Right renal pelvis (tissue), 4 donors: ENCODE data around the gene ASB7. TPM values are rescaled to one million over a fixed set of nuclear protein-coding genes. Genes with fewer than 3 reads are reported as not detected.
"Not testable (repeated sequence)": the region's sequence is repeated elsewhere in the genome, so short reads cannot be mapped to it uniquely, and the experiment has no call there.

ENCODE experiments used
- DNase-seq, 4 donors: peaks; one replicate each; pipeline ENCODE4 v3.0.0-alpha.2; 2013; ENCODE audit warnings: low read depth in 4 of 4, low spot score in 3 of 4, missing footprints in 1 of 4
- polyA plus RNA-seq, 4 donors: library from polyadenylated mRNA; unstranded; fragments of 120-200 nt; gene quantifications; one replicate each; pipeline ENCODE4 v1.2.1, GENCODE V29; 2013; ENCODE audit not compliant: insufficient read length in 4 of 4

ASB7 gene
- 10 to 100 TPM; 14.3 to 18.4 (median 17.9) TPM for polyA plus RNA-seq

- DNase-seq = peak; percentile 100
Observed at GRCh38 chr15:100602064-100602822, at the start of gene ASB7, which contains the start of gene LINS1. ASB7 (plus strand) TSS chr15:100602589; CDS start chr15:100612217, 9,628 bp downstream. LINS1 (minus strand) TSS chr15:100602184; CDS start chr15:100580842, 21,342 bp downstream.

DNA sequence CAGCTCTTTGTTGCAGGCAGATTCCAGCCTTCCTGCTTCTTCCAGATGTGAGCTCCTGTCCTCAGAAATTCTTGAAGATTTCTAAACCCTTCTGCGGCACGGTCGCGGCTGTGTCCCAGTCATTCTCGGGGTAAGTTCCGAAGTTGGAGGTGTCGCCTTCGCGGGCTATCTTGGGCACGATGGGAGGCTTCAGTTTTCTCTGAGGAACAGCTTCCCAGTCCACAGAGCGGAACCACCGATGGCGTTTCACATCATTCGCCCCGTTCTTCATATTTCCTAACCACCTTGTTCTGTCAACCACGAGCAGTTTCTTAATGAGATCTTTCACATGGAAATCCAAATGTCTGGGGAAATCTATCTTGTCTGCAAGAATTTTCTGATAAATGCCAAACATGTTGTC is 48.9 kb upstream of the ASB7 start:
- DNase-seq = no peak

- no peak for DNase-seq
Observed at GRCh38 chr15:100558771-100559254, 43.6 kb upstream of the ASB7 start.

GRCh38 chr15:100559330-100559729 is 43.1 kb upstream of the ASB7 start:
- DNase-seq = no peak

DNA sequence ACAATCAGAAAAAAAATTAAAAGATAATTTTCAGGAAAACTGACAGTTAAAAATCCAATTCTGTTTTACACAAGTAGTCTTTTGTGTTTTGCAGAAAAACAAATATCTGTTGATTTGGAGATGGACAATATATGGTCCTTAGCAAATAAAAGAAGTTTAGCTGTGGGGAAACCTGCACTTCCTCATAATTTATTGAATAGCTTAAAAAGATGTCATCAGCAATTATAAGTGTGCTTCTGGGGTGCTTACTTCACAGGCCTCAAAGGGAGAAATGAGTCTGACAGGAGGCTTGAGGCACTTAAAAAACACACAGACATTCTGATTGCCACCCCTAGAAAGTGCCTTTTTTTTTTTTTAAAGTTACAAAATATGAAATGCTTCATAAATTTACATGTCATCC is 42.1 kb upstream of the ASB7 start:
- DNase-seq = no peak

DNA sequence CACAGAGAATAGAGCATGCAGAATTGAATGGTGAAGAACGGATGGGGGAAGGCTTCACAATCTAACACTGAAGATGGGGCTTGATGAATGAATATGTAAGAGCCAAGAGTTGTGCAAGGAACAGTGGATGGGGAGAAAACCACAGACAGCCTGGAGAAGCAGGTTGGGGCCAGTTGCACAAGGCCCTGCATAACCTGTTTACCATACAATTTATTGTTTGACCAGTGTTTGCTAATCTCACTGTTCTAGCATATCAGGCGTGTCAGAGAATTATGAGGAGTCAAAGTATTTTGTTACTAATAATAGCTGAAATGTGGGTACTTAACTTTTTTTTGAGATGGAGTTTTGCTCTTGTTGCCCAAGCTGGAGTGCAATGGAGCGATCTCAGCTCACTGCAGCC is 36.8 kb upstream of the ASB7 start:
- DNase-seq = no peak

GRCh38 chr15:100566850-100567628 is 35.4 kb upstream of the ASB7 start:
- DNase-seq = no peak

GRCh38 chr15:100569391-100569790 is 33.0 kb upstream of the ASB7 start:
- DNase-seq = no peak

DNA sequence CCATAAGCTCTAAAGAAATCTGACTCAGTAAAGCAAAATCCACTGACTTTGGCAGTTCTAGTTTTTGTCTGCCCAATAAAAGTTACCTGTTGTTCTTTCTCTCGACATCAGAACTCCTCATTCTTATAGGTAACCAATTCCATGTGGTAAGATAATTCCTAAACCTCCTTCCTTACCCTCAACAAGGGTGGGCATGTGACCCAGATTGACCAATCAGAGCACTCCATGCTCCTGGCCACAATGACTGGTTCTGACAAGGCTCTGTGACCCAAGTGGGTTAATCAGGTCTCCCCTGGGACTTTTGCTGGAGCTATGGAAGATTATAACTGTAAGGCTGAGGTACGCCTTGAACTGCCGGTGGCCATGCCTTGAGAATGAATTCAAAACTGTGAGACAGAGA is 32.1 kb upstream of the ASB7 start:
- no peak for DNase-seq

GRCh38 chr15:100570735-100571313 is 31.6 kb upstream of the ASB7 start:
- DNase-seq = no peak

DNA sequence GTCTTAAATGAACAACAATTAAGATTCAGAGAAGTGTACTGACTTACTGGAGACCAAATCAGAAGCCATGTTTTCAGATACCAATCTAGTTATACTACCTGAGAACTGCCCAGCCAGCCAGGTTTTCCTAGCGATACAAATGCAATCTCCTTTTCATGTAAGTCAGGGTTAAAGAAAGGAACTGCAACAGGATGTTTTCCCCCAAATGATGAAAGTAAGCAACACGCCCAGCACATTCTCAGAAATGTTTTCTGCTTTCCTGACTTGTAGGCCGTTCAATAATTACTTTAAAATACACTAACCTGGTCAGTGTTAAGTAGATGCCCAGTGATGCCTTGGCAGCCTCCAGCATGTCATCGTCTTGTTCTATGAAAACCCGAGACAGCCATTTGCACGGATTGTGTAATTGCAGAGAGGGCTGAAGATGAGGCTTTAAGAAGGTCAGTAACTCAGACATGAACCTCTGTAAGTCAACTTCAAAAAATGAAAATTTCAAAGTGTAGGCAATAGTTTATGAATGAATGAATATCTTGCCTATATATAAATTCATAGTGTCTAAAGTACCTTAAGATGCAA is 30.7 kb upstream of the ASB7 start:
- no peak for DNase-seq

DNA sequence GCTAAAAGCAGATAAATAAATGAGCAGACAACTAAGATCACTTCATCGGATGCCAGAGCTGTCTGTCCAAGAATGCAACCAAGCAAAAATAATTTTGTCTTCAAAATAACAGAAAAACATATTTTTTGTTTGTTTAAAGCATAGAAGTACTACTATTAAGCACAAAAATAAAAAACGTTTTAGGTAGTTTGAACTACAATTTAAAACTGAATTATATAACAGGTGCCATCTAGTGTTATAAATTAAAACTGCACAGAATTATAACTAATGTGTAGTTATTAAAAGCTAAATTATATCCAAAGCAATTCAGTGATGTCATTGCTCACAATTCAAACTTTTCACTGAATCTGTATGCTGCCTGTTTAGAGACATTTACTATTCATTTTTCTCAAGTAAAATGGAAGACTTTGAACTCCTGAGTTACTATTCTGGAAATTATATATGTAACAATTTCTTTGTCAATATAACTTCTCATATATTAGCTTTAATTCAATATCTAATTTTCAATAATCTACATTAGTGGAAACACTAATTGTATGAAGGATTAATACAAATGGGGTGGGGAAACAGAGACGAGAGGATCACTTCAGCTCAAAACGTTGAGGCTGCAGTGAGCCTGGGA is 29.9 kb upstream of the ASB7 start:
- no peak for DNase-seq

GRCh38 chr15:100573526-100573925 is 28.9 kb upstream of the ASB7 start:
- no peak for DNase-seq

DNA sequence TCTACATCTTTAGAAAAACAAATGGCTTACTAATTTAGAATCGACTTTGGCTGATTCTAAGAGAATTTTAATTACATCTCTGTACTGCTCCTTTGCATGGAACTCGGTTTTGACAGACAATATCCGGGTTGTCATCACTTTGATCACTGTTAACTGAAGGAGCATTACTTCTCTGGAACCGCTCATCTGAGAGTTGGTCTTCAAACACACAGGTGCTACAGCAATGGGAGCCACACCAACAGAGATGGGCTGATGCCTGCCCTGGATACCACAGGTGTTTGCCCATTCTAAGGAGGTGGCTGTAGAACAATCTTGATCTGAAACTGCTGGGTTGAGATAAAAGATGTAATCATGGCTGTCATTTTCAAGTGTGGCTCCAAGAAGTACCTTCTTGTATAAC is 22.0 kb upstream of the ASB7 start:
- DNase-seq = no peak

DNA sequence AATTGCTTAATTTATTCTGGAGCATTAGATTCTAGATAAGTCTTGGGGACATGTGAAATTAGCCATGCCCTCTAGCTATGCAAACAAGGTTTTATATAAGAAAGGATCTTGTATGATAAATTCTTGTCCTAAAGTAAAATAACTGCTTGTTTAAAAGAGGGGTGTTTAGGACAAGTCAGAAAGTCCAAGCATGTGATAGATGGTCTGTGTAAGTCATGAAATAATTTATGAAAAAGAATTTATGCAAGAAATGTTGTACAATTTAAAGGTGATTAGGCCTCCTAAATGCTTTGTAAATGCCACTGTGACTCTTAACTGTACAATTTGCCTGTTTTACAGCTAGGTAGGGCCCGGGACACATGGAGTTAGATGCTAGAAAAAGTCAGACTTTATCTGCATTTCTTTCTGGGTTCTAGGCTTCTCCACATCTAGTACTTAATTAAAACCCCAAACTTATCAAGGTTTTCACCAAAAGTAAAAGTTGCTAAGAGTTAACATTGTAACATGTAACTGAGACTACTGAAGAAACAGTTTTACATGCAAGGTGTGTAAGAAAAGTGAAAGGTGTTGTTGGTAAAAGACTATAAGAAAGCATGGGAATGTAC is 13.6 kb upstream of the ASB7 start:
- DNase-seq = no peak

GRCh38 chr15:100591163-100591562 is 11.2 kb upstream of the ASB7 start:
- not testable (repeated sequence) for DNase-seq

GRCh38 chr15:100591835-100592234 is 10.6 kb upstream of the ASB7 start:
- no peak for DNase-seq

- DNase-seq = no peak
Observed at GRCh38 chr15:100592898-100593297, 9.5 kb upstream of the ASB7 start.

- no peak for DNase-seq
Observed at GRCh38 chr15:100593431-100593830, 9.0 kb upstream of the ASB7 start.

GRCh38 chr15:100595964-100596363 is 6.4 kb upstream of the ASB7 start:
- no peak for DNase-seq
